HepG2 (cell line): Measurements from ENCODE around the gene HTRA1. TPM values are rescaled to one million over a fixed set of nuclear protein-coding genes. Genes with fewer than 3 reads are reported as not detected.
A peak's percentile ranks its signal among the peaks of the same experiment; 100 is the strongest.

Source experiments
- ATAC-seq: fragments of 200-7000 bp; cut with Tn5 transposase; 3 replicates; pipeline ENCODE4 v1.9.1; 2020; ENCODE audit warnings: mild to moderate bottlenecking, moderate library complexity
- BruUV-seq: library from RNA; stranded (reverse); fragments of 400-500 nt; replicated peaks from 2 replicates; lab custom pipeline; 2021; lab: Mats Ljungman, UMichigan
- CTCF ChIA-PET: fragments of 300-600 bp; formaldehyde crosslinking; extraction: SDS; loops from one replicate; lab custom pipeline; 2021; ENCODE audit warnings: low total read pairs, inconsistent platforms, low intra/inter-chr PET ratio; lab: Yijun Ruan, JAX
- POLR2A ChIA-PET: fragments of 350-600 bp; sonication (Branson Sonifier 250); formaldehyde crosslinking; loops from one replicate; lab custom pipeline; 2020; ENCODE audit warnings: antibody characterized with exemption, inconsistent platforms; lab: Yijun Ruan, JAX
- DNase-seq: peaks from one replicate; pipeline ENCODE4 v3.0.0-alpha.2; 2015; ENCODE audit warnings: low spot score
- FAIRE-seq: peaks from 3 replicates; lab custom pipeline; 2011; peaks lifted over from hg19 to GRCh38; lab: Jason Lieb, UNC
- H2AFZ ChIP-seq: one replicate; pipeline ENCODE4 v1.6.1; 2011; ENCODE audit warnings: low read length, inconsistent platforms
- H3K27ac ChIP-seq: fragments of 300-600 bp; 3 replicates; pipeline ENCODE4 v1.8.0; 2011; ENCODE audit warnings: mixed run types, mild to moderate bottlenecking, mixed read lengths, low read length, inconsistent platforms; ENCODE audit not compliant: insufficient read depth; ENCODE audit errors: extremely low read length
- H3K27me3 ChIP-seq, 2 experiments: fragments of 200-600 bp in 1 of 2; 2 replicates in 1 of 2; 3 replicates in 1 of 2; pipeline versions ENCODE4 v1.6.0 to v1.8.0; 2011; ENCODE audit warnings: low read length in 2 of 2, mild to moderate bottlenecking in 2 of 2, moderate library complexity in 2 of 2, inconsistent platforms in 1 of 2; ENCODE audit not compliant: insufficient read depth in 2 of 2, control insufficient read depth in 1 of 2
- H3K36me3 ChIP-seq, 2 experiments: fragments of 200-600 bp in 1 of 2; replicated peaks in 1 of 2; 2 replicates in 1 of 2; 3 replicates in 1 of 2; pipeline versions ENCODE4 v1.5.1 to v1.8.0; 2011; ENCODE audit warnings: low read length in 2 of 2, inconsistent platforms in 1 of 2; ENCODE audit not compliant: insufficient read depth in 2 of 2, control insufficient read depth in 1 of 2
- H3K4me1 ChIP-seq: 2 replicates; pipeline ENCODE4 v1.5.1; 2012; ENCODE audit warnings: low read length, inconsistent platforms; ENCODE audit not compliant: insufficient read depth
- H3K4me2 ChIP-seq: 2 replicates; pipeline ENCODE4 v1.6.0; 2011; ENCODE audit warnings: low read depth, low read length, inconsistent platforms
- H3K4me3 ChIP-seq, 3 experiments: fragments of 200-600 bp in 1 of 3; sonication (generic), shearing (Covaris generic) in 1 of 3; replicated peaks in 1 of 3; 2 replicates each; pipeline ENCODE4 v1.5.1; 2011 to 2016; ENCODE audit warnings: low read length in 3 of 3, inconsistent platforms in 2 of 3, low read depth in 2 of 3, mild to moderate bottlenecking in 2 of 3, control low read depth in 1 of 3, mixed read lengths in 1 of 3; ENCODE audit not compliant: insufficient read depth in 1 of 3
- H3K79me2 ChIP-seq: one replicate; pipeline ENCODE4 v1.6.1; 2011; ENCODE audit warnings: low read length, inconsistent platforms; ENCODE audit not compliant: insufficient read depth
- H3K9ac ChIP-seq: 2 replicates; pipeline ENCODE4 v1.6.0; 2011; ENCODE audit warnings: mild to moderate bottlenecking, low read depth, low read length, inconsistent platforms; ENCODE audit not compliant: insufficient read depth
- H3K9me3 ChIP-seq: 2 replicates; pipeline ENCODE4 v1.5.1; 2012; ENCODE audit warnings: mild to moderate bottlenecking, low read length
- H4K20me1 ChIP-seq: 2 replicates; pipeline ENCODE4 v1.6.0; 2011; ENCODE audit warnings: inconsistent platforms, mild to moderate bottlenecking, low read length, moderate library complexity; ENCODE audit not compliant: insufficient read depth
- ATF1 ChIP-seq: IDR thresholded peaks from 2 replicates; pipeline ENCODE4 v1.6.1; 2016; ENCODE audit warnings: mild to moderate bottlenecking, control low read depth
- KDM6A ChIP-seq: IDR thresholded peaks from 2 replicates; pipeline ENCODE4 v1.6.1; 2016; ENCODE audit warnings: low read depth
- MAFK ChIP-seq, 2 experiments: IDR thresholded peaks in 1 of 2; conservative IDR thresholded peaks in 1 of 2; 2 replicates each; pipeline ENCODE4 v1.6.1; 2011; ENCODE audit warnings: improper control_type of control experiment in 2 of 2, low read length in 2 of 2
- PHF20 ChIP-seq: sonication (generic); formaldehyde crosslinking; IDR thresholded peaks from 2 replicates; pipeline ENCODE4 v1.5.0; 2020; ENCODE audit warnings: mild to moderate bottlenecking, missing genetic modification reagents
- PHF5A ChIP-seq: IDR thresholded peaks from one replicate; pipeline ENCODE4 v1.6.1; 2018; ENCODE audit warnings: low read depth, missing genetic modification reagents; ENCODE audit not compliant: unreplicated experiment
- RELA ChIP-seq: sonication (generic); formaldehyde crosslinking; IDR thresholded peaks from 2 replicates; pipeline ENCODE4 v1.4.0; 2020; ENCODE audit warnings: missing genetic modification reagents
- ZNF326 ChIP-seq: sonication (generic); formaldehyde crosslinking; IDR thresholded peaks from 2 replicates; pipeline ENCODE4 v1.4.0; 2020; ENCODE audit warnings: missing genetic modification reagents, borderline replicate concordance
- ZNF556 ChIP-seq: sonication (generic); formaldehyde crosslinking; IDR thresholded peaks from 2 replicates; pipeline ENCODE4 v1.4.0; 2020; ENCODE audit warnings: mild to moderate bottlenecking, missing genetic modification reagents, borderline replicate concordance
- WGBS: methylation state at CpG from one replicate; pipeline ENCODE4 v1.1.6; 2017; ENCODE audit warnings: low lambda C conversion rate; 5-methylcytosine and 5-hydroxymethylcytosine counted together
- in situ Hi-C: cut with HindIII; loops from 2 replicates; pipeline ENCODE4 v1.10.0; 2017; ENCODE audit warnings: low pct_unique_long_range_greater_than_20kb; ENCODE audit not compliant: extremely low pct_ligation_motif_present
- intact Hi-C: fragments of 100-400 bp; cut with micrococcal nuclease; formaldehyde crosslinking; loops from one replicate; pipeline ENCODE4 v1.10.0; 2022; ENCODE audit not compliant: unreplicated experiment
- polyA plus RNA-seq, 8 experiments: library from polyadenylated mRNA; depleted of rRNA in 3 of 8; stranded (reverse) in 7 of 8; unstranded in 1 of 8; fragments of >200 nt; fragmentation: Illumina TruSeq in 4 of 8; extraction: Trizol in 4 of 8; gene quantifications; 2 replicates each; pipeline versions ENCODE4 v1.2.1 to v1.2.3, GENCODE V29; 2011 to 2016; ENCODE audit warnings: low read depth in 4 of 8, missing spikeins in 1 of 8, mixed read lengths in 1 of 8; ENCODE audit not compliant: insufficient read depth in 1 of 8
- total RNA-seq, 5 experiments: library from RNA; depleted of rRNA; stranded (reverse); fragments of >200 nt; fragmentation: Illumina TruSeq; extraction: Trizol; gene quantifications; 2 replicates each; pipeline ENCODE4 v1.2.3, GENCODE V29; 2016; ENCODE audit warnings: low read depth in 1 of 5
- TF ChIP-seq, protein P1 (sequence below): sonication (generic); formaldehyde crosslinking; IDR thresholded peaks from 2 replicates; pipeline ENCODE4 v1.5.1; 2020; ENCODE audit warnings: missing genetic modification reagents, mild to moderate bottlenecking, borderline replicate concordance
- TF ChIP-seq, protein P2 (sequence below): sonication (generic); formaldehyde crosslinking; IDR thresholded peaks from 2 replicates; pipeline ENCODE4 v1.4.0; 2020; ENCODE audit warnings: missing genetic modification reagents
- TF ChIP-seq, protein P3 (sequence below): sonication (generic); formaldehyde crosslinking; IDR thresholded peaks from 2 replicates; pipeline ENCODE4 v1.4.0; 2020; ENCODE audit warnings: missing genetic modification reagents, mild to moderate bottlenecking, borderline replicate concordance

HTRA1 gene
- total and polyA plus RNA-seq, 2 of the 13 experiments (the other 11 are each of a cell fraction or from before 2014, with no cell fraction given), result 0.11 to 0.40 TPM

GRCh38 chr10:122468926-122469781, 7.8 kb downstream of the HTRA1 start (continued):
- TF ChIP-seq MAFK (conservative IDR thresholded peaks at IDR 0.05 in 1 of 2, IDR thresholded peaks at IDR 0.05 in 1 of 2; ENCODE audit: low read length in 2 of 2) (peak in 1 of 2 experiments; percentile 8; a peak in 1 of 4 replicates), ZNF556 (CRISPR knock-in tag) (no peak)
- TF ChIP-seq, all 625 proteins: peak for 2

GRCh38 chr10:122469848-122470247, 8.5 kb downstream of the HTRA1 start:
- H2AFZ ChIP-seq, result no peak overlapping the region
- POLR2A ChIA-PET, result no interaction called here
- no peak for DNase-seq
- no peak for ATAC-seq
- H3K27me3 ChIP-seq, result peaks cover 3 to 70% of the 10 kb centered on the region in 2 experiments
- BruUV-seq, result no TSS peak
- H3K27ac ChIP-seq, result no peak overlapping the region
- no peaks in the 10 kb centered on the region for H4K20me1 ChIP-seq
- FAIRE-seq, result no peak
- H3K4me2 ChIP-seq, result no peak overlapping the region
- in situ Hi-C loops (no loop called here), intact Hi-C loops (no loop called here)
- CTCF ChIA-PET, result no interaction called here
- no peak overlapping the region for H3K9ac ChIP-seq
- no peaks in the 10 kb centered on the region for H3K36me3 ChIP-seq
- WGBS, result 8% methylated on average over 4 of the region's 4 CpGs
- H3K79me2 ChIP-seq, result no peaks in the 10 kb centered on the region
- H3K9me3 ChIP-seq, result no peaks in the 10 kb centered on the region
- no peaks in the 10 kb centered on the region for H3K4me1 ChIP-seq
- no peak overlapping the region for H3K4me3 ChIP-seq
- TF ChIP-seq ZNF326 (CRISPR knock-in tag) (no peak), PHF20 (CRISPR knock-in tag) (no peak), PHF5A (CRISPR knock-in tag) (no peak), KDM6A (CRISPR knock-in tag) (no peak), RELA (CRISPR knock-in tag) (no peak), ATF1 (CRISPR knock-in tag) (no peak)
- TF ChIP-seq, protein P1, sequence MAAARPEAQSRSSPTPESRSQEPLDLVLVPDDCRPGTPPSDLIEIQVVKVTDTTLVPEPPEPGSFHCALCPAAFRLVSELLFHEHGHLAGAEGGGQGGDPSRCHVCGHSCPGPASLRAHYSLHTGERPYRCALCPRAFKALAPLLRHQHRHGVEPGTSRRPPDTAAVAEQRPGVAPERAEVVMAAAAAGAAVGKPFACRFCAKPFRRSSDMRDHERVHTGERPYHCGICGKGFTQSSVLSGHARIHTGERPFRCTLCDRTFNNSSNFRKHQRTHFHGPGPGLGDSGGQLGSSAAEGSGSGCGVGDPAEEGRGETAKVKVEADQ, result no peak
- TF ChIP-seq, protein P2, sequence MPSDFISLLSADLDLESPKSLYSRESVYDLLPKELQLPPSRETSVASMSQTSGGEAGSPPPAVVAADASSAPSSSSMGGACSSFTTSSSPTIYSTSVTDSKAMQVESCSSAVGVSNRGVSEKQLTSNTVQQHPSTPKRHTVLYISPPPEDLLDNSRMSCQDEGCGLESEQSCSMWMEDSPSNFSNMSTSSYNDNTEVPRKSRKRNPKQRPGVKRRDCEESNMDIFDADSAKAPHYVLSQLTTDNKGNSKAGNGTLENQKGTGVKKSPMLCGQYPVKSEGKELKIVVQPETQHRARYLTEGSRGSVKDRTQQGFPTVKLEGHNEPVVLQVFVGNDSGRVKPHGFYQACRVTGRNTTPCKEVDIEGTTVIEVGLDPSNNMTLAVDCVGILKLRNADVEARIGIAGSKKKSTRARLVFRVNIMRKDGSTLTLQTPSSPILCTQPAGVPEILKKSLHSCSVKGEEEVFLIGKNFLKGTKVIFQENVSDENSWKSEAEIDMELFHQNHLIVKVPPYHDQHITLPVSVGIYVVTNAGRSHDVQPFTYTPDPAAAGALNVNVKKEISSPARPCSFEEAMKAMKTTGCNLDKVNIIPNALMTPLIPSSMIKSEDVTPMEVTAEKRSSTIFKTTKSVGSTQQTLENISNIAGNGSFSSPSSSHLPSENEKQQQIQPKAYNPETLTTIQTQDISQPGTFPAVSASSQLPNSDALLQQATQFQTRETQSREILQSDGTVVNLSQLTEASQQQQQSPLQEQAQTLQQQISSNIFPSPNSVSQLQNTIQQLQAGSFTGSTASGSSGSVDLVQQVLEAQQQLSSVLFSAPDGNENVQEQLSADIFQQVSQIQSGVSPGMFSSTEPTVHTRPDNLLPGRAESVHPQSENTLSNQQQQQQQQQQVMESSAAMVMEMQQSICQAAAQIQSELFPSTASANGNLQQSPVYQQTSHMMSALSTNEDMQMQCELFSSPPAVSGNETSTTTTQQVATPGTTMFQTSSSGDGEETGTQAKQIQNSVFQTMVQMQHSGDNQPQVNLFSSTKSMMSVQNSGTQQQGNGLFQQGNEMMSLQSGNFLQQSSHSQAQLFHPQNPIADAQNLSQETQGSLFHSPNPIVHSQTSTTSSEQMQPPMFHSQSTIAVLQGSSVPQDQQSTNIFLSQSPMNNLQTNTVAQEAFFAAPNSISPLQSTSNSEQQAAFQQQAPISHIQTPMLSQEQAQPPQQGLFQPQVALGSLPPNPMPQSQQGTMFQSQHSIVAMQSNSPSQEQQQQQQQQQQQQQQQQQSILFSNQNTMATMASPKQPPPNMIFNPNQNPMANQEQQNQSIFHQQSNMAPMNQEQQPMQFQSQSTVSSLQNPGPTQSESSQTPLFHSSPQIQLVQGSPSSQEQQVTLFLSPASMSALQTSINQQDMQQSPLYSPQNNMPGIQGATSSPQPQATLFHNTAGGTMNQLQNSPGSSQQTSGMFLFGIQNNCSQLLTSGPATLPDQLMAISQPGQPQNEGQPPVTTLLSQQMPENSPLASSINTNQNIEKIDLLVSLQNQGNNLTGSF (CRISPR knock-in tag), result no peak
- TF ChIP-seq, protein P3, sequence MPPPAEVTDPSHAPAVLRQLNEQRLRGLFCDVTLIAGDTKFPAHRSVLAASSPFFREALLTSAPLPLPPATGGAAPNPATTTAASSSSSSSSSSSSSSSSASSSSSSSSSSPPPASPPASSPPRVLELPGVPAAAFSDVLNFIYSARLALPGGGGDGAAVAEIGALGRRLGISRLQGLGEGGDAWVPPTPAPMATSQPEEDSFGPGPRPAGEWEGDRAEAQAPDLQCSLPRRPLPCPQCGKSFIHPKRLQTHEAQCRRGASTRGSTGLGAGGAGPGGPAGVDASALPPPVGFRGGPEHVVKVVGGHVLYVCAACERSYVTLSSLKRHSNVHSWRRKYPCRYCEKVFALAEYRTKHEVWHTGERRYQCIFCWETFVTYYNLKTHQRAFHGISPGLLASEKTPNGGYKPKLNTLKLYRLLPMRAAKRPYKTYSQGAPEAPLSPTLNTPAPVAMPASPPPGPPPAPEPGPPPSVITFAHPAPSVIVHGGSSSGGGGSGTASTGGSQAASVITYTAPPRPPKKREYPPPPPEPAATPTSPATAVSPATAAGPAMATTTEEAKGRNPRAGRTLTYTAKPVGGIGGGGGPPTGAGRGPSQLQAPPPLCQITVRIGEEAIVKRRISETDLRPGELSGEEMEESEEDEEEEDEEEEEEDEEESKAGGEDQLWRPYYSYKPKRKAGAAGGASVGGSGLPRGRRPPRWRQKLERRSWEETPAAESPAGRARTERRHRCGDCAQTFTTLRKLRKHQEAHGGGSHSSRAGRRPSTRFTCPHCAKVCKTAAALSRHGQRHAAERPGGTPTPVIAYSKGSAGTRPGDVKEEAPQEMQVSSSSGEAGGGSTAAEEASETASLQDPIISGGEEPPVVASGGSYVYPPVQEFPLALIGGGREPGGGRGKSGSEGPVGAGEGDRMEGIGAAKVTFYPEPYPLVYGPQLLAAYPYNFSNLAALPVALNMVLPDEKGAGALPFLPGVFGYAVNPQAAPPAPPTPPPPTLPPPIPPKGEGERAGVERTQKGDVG (CRISPR knock-in tag), result no peak
